ENCODE data around the gene AFG3L2.
"Not testable (repeated sequence)": the region's sequence is repeated elsewhere in the genome, so short reads cannot be mapped to it uniquely, and the experiment has no call there.

AFG3L2 gene

GRCh38 chr18:12394428-12394827 is 17.4 kb upstream of the AFG3L2 start:
- DNase-seq: peak; percentile 25

GRCh38 chr18:12393998-12394397 is 17.0 kb upstream of the AFG3L2 start:
- no peak for DNase-seq

DNA sequence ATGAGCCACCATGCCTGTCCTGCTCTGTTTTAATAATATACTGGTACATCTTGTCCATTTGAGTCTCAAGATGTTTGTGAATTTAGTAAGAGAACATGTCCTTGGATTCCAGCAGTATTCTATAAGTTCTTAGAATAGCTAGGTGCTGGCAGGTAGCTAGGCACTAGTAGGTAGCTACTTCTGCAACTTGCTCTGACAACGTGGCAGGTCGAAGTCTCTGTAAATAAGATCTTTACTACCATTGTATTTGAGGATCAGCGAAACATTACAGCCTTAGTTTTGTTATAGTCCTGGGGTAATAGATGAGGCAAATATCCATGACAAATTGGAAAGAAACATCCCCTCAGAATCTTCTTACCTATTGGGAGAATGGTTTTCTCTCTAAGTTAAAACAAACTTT is 16.5 kb upstream of the AFG3L2 start:
- no peak for DNase-seq

- peak; percentile 48 for DNase-seq
These were observed 14.6 kb upstream of the AFG3L2 start for GRCh38 chr18:12391487-12392165.

GRCh38 chr18:12388442-12388841 is 11.4 kb upstream of the AFG3L2 start:
- DNase-seq: no peak

DNA sequence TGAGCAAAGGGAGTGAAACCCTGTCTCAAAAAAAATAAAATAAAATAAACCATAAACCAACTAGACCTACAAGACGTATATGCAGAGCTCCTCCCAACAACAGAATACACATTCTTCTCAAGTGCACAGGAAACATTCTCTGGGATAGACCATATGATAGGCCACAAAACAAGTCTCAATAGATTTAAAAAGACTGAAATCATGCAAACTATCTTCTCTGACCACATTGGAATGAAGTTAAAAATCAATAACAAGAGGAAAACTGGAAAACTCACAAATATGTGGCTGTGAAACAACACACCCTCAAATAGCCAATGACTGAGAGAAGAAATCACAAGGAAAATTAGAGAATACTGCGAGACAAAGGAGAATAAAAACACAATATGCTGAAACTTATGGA is 7.2 kb upstream of the AFG3L2 start:
- no peak for DNase-seq

GRCh38 chr18:12383759-12384158 is 6.7 kb upstream of the AFG3L2 start:
- not testable (repeated sequence) for DNase-seq

- not testable (repeated sequence) for DNase-seq
These were observed 5.3 kb upstream of the AFG3L2 start for GRCh38 chr18:12382221-12382814.

GRCh38 chr18:12378198-12378558 is 1.2 kb upstream of the AFG3L2 start:
- DNase-seq: not testable (repeated sequence)

- no peak for DNase-seq
These were observed 650 bp upstream of the AFG3L2 start for GRCh38 chr18:12377556-12378197.

DNA sequence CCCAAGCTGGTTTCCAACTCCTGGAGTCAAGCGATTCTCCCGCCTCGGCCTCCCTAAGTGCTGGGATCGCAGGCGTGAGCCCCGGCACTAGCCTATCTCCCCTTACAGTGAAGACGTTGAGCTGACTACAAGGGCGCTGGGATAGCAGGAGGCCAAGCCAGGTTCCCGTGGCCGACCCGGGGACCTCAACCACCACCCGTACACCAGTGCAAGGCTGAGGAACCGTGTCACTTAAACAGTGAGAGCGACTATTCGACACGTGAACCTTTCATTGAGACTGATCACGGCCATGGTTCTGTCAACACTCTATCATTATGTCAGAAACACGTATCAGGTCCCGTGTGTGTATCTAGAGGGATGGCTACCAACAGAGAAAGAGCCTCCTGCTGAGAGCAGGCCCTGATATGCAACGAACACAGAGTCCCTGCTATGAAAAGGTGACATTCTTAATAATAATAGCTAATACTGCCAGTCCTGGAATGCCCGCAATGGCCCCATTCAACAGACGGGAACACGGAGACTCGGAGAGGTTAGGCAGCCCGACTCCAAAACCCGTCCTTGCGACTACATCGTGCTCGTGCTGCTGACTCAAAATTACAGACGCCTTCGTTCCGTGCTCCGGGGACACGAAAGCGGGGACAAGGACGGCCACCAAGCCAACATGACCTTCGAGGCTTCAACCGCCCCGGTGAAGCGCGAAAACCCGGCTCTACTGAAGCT is 833 bp downstream of the AFG3L2 start:
- DNase-seq: peak; percentile 20

DNA sequence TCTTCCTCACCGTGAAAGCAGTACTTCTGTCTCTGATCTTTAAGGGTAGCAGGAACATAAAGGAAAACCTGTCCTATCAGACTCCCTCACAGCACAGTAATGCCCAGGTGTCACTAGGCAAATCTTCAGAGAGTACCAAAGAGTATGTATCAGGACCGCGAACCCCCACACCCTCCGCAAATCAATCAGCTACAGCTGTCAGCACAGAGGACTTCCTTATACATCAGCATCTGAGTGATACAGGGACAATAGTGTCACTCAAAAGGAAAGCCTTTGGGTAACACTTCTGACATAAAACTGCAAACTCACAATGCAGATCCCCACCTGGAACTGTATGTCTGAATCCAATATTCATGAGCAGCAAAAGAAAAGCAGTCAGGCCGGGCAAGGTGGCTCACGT is 2.6 kb downstream of the AFG3L2 start:
- no peak for DNase-seq

- DNase-seq: no peak
These were observed 3.3 kb downstream of the AFG3L2 start for GRCh38 chr18:12373771-12374116.

DNA sequence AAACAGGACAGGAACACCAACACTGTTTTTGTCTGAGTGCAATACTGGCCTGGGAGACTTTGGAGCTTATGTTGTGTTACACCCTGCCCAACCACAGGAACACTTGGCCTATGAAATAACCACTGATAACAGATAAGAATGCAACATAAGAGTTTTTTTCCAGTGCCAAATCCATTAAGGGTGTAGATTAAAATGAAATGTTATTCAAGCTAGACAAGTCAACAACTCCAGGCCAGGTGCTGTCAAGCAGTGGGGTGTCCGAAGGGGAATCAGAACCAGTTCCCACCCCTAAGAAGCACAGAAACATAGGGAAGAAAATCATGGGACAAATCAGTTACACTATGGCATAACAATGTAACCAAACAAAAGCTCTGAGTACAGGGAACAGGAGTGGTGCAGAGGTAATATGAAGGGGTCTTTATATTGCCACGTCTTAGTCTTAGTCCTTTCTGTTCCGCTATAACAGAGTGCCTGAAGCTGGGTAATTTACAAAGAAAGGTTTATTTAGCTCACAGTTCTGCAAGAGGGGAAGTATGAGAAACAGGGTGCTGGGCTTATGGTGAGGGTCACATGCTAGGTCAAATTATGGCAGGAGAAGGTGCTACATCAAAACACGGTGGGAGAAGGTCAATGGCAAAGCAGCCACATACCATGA is 3.8 kb downstream of the AFG3L2 start:
- DNase-seq: no peak

DNA sequence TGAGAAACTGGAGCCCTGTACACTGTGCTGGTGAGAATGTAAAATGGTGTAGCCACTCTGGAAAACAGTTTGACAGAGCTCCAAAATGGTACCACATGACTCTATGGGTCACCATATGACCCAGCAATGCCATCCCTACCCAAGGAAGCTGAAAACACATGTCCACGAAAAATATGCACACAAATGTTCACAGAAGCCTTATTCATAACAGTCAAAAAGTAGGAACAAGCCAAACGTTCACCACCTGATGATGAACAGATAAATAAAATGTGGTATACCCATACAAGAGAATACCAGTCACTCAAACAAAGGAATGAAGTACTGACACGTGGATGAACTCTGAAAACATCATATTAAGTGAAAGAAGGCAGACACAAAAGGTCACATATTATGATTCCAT is 4.6 kb downstream of the AFG3L2 start:
- DNase-seq: no peak

GRCh38 chr18:12371590-12371989 is 5.4 kb downstream of the AFG3L2 start:
- DNase-seq: no peak

GRCh38 chr18:12369211-12369610 is 7.8 kb downstream of the AFG3L2 start:
- no peak for DNase-seq

- no peak for DNase-seq
These were observed 10.2 kb downstream of the AFG3L2 start for GRCh38 chr18:12366784-12367183.

DNA sequence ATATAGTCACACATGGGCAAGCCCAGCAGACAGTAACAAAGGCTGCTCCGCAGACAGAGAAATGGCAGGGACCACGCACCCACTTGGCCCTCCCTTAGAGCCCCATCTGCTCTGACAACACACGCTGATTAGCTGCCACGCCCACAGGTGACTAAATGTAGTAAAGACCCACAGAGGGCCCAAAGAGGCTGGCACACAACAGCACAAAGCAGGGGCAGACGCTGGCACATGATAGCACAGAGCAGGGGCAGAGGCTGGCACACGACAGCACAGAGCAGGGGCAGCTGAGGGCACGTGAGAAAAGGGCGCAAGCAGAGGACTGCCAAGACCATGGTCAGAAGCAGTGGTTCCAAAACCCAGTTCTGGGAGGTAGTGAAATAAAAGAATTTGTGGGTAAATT is 10.6 kb downstream of the AFG3L2 start:
- no peak for DNase-seq

DNA sequence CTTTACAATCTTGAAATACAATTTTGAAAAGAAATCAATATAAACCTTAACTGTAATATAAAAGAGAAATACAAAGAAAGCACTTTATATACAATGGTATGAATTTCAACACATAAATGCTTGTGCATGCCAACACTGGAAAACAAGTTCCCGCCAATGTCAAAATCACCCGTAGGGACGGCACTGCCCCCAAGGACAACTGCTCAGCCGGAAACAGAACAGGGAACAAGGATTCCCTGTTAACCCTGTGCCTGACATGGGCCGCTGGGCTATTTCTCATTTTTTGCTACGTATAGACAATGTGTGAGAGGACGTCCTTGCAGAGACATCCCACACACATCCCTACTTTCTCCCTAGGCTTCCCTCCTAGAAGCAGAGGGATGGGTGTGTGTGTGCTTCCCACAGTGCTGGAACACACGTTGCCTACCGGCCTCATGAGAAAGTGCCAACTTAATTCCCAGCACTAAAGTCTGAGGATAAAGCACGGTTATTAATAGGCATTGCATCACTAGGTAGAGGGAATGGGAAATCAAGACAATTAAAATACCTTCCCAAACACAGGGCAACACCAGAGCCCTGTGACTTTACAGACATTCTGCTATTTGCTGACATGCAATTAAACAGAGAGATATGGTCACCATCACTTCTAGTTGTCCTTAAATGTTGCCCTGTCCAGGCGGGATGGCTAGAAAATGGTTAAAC is 14.4 kb downstream of the AFG3L2 start:
- no peak for DNase-seq

GRCh38 chr18:12361770-12362378 is 15.2 kb downstream of the AFG3L2 start:
- DNase-seq: no peak

DNA sequence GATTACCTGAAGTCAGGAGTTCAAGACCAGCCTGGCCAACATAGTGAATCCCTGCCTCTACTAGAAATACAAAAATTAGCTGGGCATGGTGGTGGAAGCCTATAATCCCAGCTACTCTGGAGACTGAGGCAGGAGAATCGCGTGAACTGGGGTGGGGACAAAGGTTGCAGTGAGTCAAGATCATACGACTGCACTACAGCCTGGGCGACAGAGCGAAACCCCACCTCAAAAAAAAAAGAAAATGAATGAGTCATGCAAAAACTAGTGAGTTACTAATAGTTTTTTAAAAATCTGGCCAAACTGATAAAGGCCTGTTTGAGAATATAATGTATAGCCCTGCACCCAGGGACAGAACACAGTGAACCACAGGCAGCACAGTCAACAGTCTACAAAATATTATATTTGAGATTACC is 17.5 kb downstream of the AFG3L2 start:
- DNase-seq: no peak
